ENCODE results near the gene CSF2RB.

CSF2RB gene

DNA sequence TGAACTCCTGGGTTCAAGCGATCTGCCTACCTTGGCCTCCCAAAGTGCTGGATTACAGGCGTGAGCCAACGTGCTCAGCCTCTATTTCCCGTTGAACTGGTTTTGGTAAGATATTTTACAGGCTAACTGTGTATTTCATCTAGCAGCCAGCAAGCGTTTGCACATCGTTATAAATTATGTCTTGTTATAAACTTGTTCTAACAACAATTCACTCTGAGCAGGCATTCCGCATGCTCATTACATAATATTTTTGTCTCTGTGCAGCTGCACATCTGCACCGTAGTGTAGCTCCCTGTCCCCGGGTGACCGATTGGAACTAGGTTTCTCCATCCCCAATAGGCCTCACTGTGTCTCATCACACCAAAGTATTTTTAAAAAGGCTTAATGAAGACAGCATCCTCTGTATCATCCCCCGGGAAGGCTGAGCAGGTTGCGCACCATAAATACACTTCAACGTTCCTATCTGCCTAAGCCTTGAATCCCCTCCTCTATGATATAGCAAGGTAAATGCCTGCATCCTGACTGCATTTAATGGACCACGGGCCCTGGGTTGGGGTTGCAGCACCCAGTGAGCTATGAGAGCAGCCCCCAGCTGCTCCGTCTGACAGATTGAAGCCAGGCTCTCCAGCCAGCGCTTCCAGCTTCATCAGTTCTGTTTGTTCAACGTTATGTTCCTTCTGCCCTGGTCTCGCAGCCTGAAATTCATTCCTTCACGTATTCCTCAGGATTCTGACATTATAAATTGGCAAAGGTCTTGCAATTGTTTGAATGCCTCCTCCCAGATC, 58.1 kb downstream of the CSF2RB start:
- no peaks in the 10 kb centered on the region for H3K9me3 ChIP-seq (ENCODE audit: control insufficient read depth, low read length)
- H3K4me1 ChIP-seq, result no peaks in the 10 kb centered on the region
- H3K27ac ChIP-seq, result no peak overlapping the region
- no peaks in the 10 kb centered on the region for H3K79me2 ChIP-seq
- no peaks in the 10 kb centered on the region for H3K27me3 ChIP-seq (ENCODE audit: control insufficient read depth, insufficient read depth, low read length)
- H2AFZ ChIP-seq, result no peak overlapping the region
- no peak overlapping the region for H3K4me3 ChIP-seq (ENCODE audit: low read depth, low read length)
- TF ChIP-seq, protein P1, sequence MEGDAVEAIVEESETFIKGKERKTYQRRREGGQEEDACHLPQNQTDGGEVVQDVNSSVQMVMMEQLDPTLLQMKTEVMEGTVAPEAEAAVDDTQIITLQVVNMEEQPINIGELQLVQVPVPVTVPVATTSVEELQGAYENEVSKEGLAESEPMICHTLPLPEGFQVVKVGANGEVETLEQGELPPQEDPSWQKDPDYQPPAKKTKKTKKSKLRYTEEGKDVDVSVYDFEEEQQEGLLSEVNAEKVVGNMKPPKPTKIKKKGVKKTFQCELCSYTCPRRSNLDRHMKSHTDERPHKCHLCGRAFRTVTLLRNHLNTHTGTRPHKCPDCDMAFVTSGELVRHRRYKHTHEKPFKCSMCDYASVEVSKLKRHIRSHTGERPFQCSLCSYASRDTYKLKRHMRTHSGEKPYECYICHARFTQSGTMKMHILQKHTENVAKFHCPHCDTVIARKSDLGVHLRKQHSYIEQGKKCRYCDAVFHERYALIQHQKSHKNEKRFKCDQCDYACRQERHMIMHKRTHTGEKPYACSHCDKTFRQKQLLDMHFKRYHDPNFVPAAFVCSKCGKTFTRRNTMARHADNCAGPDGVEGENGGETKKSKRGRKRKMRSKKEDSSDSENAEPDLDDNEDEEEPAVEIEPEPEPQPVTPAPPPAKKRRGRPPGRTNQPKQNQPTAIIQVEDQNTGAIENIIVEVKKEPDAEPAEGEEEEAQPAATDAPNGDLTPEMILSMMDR (IDR thresholded peaks at IDR 0.05), result no peak
- H3K4me2 ChIP-seq (ENCODE audit: low read length), result no peak overlapping the region
- no peak overlapping the region for H3K9ac ChIP-seq
- no peaks in the 10 kb centered on the region for H3K36me3 ChIP-seq (ENCODE audit: control insufficient read depth, insufficient read depth, low read length)

DNA sequence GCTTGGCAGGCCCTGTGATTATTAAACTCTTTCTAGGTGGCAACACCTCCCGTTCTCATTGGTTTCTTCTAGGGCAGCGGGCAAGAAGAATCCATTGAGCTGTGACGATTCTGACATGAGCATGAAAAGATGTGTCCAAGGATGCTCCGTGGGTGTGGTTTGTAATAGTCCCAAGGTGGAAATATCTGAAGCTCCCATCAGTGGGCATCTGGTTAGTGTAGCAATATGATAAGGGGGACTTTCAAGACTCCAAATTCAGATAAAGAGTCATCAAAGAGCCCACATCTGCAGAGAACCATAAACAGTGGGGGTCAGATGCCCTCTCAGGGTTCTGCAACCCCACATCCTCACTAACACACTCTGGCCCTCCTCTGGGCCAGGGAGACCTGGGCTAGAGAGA, 63.2 kb downstream of the CSF2RB start:
- Histone ChIP-seq H3K79me2 (no peaks in the 10 kb centered on the region), H2AFZ (no peak overlapping the region), H3K4me2 (ENCODE audit: low read length) (no peak overlapping the region), H3K27ac (no peak overlapping the region), H3K4me1 (no peaks in the 10 kb centered on the region), H3K9ac (no peak overlapping the region), H3K9me3 (ENCODE audit: control insufficient read depth, low read length) (no peaks in the 10 kb centered on the region), H3K27me3 (ENCODE audit: control insufficient read depth, insufficient read depth, low read length) (no peaks in the 10 kb centered on the region), H3K4me3 (ENCODE audit: low read depth, low read length) (no peak overlapping the region), H3K36me3 (ENCODE audit: control insufficient read depth, insufficient read depth, low read length) (no peaks in the 10 kb centered on the region)
- TF ChIP-seq, protein P1 (IDR thresholded peaks at IDR 0.05), result no peak

DNA sequence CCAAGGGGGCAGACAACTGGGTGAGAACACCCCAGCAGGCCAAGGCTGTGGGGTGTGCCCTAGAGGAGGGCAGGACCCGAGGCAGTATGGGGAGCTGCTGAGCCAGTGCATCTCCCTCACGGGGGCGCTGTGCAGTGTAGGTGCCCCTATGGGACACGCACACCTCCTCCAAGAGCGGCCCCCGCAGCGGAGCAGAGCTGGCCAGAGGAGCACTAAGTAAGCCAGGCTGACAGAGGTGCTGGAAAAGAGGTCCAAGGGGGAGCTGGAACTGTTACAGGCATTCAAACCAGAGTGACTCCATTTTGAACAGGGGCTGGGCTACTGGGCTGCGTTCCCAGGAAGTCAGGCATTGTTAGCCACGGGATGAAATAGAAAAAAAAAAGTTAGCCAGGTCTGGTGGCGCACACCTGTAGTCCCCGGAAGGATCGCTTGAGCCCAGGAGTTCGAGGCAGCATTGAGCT, 64.0 kb downstream of the CSF2RB start:
- Histone ChIP-seq H3K79me2 (no peaks in the 10 kb centered on the region), H3K27ac (no peak overlapping the region), H3K9me3 (ENCODE audit: control insufficient read depth, low read length) (no peaks in the 10 kb centered on the region), H3K36me3 (ENCODE audit: control insufficient read depth, insufficient read depth, low read length) (no peaks in the 10 kb centered on the region), H2AFZ (peak overlapping the region; percentile 62), H3K9ac (no peak overlapping the region), H3K27me3 (ENCODE audit: control insufficient read depth, insufficient read depth, low read length) (no peaks in the 10 kb centered on the region), H3K4me3 (ENCODE audit: low read depth, low read length) (peak overlapping the region; percentile 52), H3K4me1 (no peaks in the 10 kb centered on the region), H3K4me2 (ENCODE audit: low read length) (peak overlapping the region; percentile 68)
- TF ChIP-seq, protein P1 (IDR thresholded peaks at IDR 0.05), result no peak

DNA sequence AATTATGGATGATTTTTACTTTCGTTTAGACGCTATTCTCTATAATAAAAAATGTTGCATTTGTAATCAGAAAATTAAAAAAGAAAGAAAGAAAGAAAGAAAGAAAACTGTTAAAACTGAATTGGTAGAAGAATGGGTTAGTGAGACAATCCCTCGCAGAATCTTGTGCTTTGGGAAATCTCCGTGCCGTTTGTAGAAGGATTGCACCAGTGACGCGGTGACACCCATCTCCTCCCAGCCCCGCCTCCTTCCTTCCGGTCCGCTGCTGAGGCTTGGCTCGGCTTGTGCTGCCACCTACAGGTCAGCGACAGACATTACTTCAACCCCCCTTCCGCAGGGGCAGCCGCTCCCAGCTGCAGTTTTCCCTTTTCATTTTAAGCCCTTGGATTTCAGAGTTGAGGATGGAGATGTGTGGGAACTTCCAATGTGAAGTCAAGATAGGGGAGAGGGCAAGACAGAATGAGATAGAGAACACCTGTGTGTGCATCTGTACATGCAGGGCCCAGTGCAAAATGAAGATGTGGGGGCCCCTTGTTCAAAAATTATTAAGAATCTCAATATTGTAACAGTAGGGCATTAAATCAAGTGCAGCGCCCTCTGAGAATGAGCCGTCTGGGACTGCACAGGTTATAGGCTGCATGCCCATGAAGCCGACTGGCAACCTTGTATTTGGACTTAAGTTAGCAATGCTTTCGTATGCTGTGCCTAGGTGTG, 64.7 kb downstream of the CSF2RB start:
- peak overlapping the region; percentile 52 for H3K4me3 ChIP-seq (ENCODE audit: low read depth, low read length)
- no peaks in the 10 kb centered on the region for H3K4me1 ChIP-seq
- no peaks in the 10 kb centered on the region for H3K36me3 ChIP-seq (ENCODE audit: control insufficient read depth, insufficient read depth, low read length)
- no peaks in the 10 kb centered on the region for H3K27me3 ChIP-seq (ENCODE audit: control insufficient read depth, insufficient read depth, low read length)
- peak overlapping the region; percentile 62 for H2AFZ ChIP-seq
- H3K27ac ChIP-seq, result no peak overlapping the region
- H3K9ac ChIP-seq, result no peak overlapping the region
- TF ChIP-seq, protein P1 (IDR thresholded peaks at IDR 0.05), result peak; percentile 84
- H3K9me3 ChIP-seq (ENCODE audit: control insufficient read depth, low read length), result no peaks in the 10 kb centered on the region
- no peaks in the 10 kb centered on the region for H3K79me2 ChIP-seq
- peak overlapping the region; percentile 68 for H3K4me2 ChIP-seq (ENCODE audit: low read length)
